Measurements from ENCODE around the gene SLC39A6. TPM values are rescaled to one million over a fixed set of nuclear protein-coding genes. Genes with fewer than 3 reads are reported as not detected.

The SLC39A6 gene
- total and polyA plus RNA-seq, 2 experiments from 2014 or later = 20.8 to 47.3 TPM

DNA sequence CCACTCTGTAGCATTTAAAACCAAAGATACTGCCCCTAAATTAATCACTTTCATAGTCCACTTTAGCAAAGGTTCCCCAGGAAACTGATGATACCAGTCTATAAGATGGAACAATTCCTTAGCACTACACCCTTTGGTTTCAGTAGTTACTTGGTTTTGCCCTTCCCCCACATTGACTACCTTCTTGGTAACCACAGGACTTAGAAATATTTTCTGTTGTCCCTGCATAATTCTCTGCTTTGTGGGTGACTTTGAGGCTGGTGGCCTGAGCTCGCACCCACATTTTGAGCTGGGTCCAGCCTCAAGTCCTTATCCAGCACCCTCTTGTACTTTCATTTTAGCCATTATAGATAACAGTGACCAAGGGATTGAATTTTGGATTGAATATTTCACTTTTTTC, 23.6 kb upstream of the SLC39A6 start:
- H3K4me2 ChIP-seq = no peak overlapping the region
- no peaks in the 10 kb centered on the region; the same call in 2 of the 3 replicates for H3K4me1 Mint-ChIP-seq

More for the DNA sequence above, 23.6 kb upstream of the SLC39A6 start:
- Mint-ChIP-seq H3K27ac (no peak overlapping the region), H3K36me3 (ENCODE audit: low read depth) (peaks cover 82% of the 10 kb centered on the region), H3K9me3 (no peaks in the 10 kb centered on the region), H3K27me3 (ENCODE audit: insufficient read depth, low read depth, poor library complexity) (peaks cover 4% of the 10 kb centered on the region), H3K4me3 (no peak overlapping the region)
- H3K4me1 ChIP-seq (ENCODE audit: insufficient read depth) = no peaks in the 10 kb centered on the region
- no peak for ATAC-seq
- no peak overlapping the region for H2AFZ ChIP-seq
- no peaks in the 10 kb centered on the region for H3F3A ChIP-seq (replicated peaks; ENCODE audit: low read depth)
- peaks cover 74% of the 10 kb centered on the region for H3K36me3 ChIP-seq (ENCODE audit: insufficient read depth)
- H3K79me2 ChIP-seq (replicated peaks; ENCODE audit: insufficient read depth) = no peaks in the 10 kb centered on the region
- H3K9me2 ChIP-seq (ENCODE audit: insufficient read depth) = no peaks in the 10 kb centered on the region
- peaks cover 11% of the 10 kb centered on the region for H4K20me1 ChIP-seq (replicated peaks; ENCODE audit: insufficient read depth)
- H3K27ac ChIP-seq (ENCODE audit: low read depth) = no peak overlapping the region
- DNase-seq (ENCODE audit: low spot score) = no peak
- H3K4me3 ChIP-seq = no peak overlapping the region
- TF ChIP-seq, protein P1, sequence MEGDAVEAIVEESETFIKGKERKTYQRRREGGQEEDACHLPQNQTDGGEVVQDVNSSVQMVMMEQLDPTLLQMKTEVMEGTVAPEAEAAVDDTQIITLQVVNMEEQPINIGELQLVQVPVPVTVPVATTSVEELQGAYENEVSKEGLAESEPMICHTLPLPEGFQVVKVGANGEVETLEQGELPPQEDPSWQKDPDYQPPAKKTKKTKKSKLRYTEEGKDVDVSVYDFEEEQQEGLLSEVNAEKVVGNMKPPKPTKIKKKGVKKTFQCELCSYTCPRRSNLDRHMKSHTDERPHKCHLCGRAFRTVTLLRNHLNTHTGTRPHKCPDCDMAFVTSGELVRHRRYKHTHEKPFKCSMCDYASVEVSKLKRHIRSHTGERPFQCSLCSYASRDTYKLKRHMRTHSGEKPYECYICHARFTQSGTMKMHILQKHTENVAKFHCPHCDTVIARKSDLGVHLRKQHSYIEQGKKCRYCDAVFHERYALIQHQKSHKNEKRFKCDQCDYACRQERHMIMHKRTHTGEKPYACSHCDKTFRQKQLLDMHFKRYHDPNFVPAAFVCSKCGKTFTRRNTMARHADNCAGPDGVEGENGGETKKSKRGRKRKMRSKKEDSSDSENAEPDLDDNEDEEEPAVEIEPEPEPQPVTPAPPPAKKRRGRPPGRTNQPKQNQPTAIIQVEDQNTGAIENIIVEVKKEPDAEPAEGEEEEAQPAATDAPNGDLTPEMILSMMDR (conservative IDR thresholded peaks at IDR 0.05; ENCODE audit: low read depth in 2 of 2) = no peak
- TF ChIP-seq ZNF331 (CRISPR knock-in tag; IDR thresholded peaks at IDR 0.05; ENCODE audit: low read depth) (no peak), EZH2phosphoT487 (IDR thresholded peaks at IDR 0.05; ENCODE audit: unreplicated experiment) (no peak), POLR2AphosphoS5 (IDR thresholded peaks at IDR 0.05; ENCODE audit: low read depth) (no peak), CREB1 (CRISPR knock-in tag; IDR thresholded peaks at IDR 0.05; ENCODE audit: low read depth) (no peak), ZNF114 (CRISPR knock-in tag; IDR thresholded peaks at IDR 0.05) (no peak), NANOG (IDR thresholded peaks at IDR 0.05; ENCODE audit: borderline replicate concordance) (no peak)
- TF ChIP-seq, protein P2, sequence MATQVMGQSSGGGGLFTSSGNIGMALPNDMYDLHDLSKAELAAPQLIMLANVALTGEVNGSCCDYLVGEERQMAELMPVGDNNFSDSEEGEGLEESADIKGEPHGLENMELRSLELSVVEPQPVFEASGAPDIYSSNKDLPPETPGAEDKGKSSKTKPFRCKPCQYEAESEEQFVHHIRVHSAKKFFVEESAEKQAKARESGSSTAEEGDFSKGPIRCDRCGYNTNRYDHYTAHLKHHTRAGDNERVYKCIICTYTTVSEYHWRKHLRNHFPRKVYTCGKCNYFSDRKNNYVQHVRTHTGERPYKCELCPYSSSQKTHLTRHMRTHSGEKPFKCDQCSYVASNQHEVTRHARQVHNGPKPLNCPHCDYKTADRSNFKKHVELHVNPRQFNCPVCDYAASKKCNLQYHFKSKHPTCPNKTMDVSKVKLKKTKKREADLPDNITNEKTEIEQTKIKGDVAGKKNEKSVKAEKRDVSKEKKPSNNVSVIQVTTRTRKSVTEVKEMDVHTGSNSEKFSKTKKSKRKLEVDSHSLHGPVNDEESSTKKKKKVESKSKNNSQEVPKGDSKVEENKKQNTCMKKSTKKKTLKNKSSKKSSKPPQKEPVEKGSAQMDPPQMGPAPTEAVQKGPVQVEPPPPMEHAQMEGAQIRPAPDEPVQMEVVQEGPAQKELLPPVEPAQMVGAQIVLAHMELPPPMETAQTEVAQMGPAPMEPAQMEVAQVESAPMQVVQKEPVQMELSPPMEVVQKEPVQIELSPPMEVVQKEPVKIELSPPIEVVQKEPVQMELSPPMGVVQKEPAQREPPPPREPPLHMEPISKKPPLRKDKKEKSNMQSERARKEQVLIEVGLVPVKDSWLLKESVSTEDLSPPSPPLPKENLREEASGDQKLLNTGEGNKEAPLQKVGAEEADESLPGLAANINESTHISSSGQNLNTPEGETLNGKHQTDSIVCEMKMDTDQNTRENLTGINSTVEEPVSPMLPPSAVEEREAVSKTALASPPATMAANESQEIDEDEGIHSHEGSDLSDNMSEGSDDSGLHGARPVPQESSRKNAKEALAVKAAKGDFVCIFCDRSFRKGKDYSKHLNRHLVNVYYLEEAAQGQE (IDR thresholded peaks at IDR 0.05; ENCODE audit: unreplicated experiment) = no peak
- TF ChIP-seq, protein P3, sequence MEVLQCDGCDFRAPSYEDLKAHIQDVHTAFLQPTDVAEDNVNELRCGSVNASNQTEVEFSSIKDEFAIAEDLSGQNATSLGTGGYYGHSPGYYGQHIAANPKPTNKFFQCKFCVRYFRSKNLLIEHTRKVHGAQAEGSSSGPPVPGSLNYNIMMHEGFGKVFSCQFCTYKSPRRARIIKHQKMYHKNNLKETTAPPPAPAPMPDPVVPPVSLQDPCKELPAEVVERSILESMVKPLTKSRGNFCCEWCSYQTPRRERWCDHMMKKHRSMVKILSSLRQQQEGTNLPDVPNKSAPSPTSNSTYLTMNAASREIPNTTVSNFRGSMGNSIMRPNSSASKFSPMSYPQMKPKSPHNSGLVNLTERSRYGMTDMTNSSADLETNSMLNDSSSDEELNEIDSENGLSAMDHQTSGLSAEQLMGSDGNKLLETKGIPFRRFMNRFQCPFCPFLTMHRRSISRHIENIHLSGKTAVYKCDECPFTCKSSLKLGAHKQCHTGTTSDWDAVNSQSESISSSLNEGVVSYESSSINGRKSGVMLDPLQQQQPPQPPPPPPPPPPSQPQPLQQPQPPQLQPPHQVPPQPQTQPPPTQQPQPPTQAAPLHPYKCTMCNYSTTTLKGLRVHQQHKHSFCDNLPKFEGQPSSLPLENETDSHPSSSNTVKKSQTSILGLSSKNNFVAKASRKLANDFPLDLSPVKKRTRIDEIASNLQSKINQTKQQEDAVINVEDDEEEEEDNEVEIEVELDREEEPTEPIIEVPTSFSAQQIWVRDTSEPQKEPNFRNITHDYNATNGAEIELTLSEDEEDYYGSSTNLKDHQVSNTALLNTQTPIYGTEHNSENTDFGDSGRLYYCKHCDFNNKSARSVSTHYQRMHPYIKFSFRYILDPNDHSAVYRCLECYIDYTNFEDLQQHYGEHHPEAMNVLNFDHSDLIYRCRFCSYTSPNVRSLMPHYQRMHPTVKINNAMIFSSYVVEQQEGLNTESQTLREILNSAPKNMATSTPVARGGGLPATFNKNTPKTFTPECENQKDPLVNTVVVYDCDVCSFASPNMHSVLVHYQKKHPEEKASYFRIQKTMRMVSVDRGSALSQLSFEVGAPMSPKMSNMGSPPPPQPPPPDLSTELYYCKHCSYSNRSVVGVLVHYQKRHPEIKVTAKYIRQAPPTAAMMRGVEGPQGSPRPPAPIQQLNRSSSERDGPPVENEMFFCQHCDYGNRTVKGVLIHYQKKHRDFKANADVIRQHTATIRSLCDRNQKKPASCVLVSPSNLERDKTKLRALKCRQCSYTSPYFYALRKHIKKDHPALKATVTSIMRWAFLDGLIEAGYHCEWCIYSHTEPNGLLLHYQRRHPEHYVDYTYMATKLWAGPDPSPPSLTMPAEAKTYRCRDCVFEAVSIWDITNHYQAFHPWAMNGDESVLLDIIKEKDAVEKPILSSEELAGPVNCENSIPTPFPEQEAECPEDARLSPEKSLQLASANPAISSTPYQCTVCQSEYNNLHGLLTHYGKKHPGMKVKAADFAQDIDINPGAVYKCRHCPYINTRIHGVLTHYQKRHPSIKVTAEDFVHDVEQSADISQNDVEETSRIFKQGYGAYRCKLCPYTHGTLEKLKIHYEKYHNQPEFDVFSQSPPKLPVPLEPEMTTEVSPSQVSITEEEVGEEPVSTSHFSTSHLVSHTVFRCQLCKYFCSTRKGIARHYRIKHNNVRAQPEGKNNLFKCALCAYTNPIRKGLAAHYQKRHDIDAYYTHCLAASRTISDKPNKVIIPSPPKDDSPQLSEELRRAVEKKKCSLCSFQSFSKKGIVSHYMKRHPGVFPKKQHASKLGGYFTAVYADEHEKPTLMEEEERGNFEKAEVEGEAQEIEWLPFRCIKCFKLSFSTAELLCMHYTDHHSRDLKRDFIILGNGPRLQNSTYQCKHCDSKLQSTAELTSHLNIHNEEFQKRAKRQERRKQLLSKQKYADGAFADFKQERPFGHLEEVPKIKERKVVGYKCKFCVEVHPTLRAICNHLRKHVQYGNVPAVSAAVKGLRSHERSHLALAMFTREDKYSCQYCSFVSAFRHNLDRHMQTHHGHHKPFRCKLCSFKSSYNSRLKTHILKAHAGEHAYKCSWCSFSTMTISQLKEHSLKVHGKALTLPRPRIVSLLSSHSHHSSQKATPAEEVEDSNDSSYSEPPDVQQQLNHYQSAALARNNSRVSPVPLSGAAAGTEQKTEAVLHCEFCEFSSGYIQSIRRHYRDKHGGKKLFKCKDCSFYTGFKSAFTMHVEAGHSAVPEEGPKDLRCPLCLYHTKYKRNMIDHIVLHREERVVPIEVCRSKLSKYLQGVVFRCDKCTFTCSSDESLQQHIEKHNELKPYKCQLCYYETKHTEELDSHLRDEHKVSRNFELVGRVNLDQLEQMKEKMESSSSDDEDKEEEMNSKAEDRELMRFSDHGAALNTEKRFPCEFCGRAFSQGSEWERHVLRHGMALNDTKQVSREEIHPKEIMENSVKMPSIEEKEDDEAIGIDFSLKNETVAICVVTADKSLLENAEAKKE (CRISPR knock-in tag; IDR thresholded peaks at IDR 0.05) = no peak
- H3K27me3 ChIP-seq (ENCODE audit: insufficient read depth) = no peaks in the 10 kb centered on the region

All from GM23338 (cell line).